AG08396 (cell line): ENCODE measurements around the gene MGAT4B.

ENCODE experiments used
- DNase-seq: peaks from one replicate; pipeline ENCODE4 v3.0.0; 2012; ENCODE audit warnings: low spot score, mixed read lengths

MGAT4B gene

GRCh38 chr5:179805529-179806249 is 977 bp downstream of the MGAT4B start:
- peak; percentile 80 for DNase-seq

- no peak for DNase-seq
These were observed 1.6 kb downstream of the MGAT4B start for GRCh38 chr5:179805070-179805528.

GRCh38 chr5:179804555-179804947 is 2.1 kb downstream of the MGAT4B start:
- no peak for DNase-seq

- no peak for DNase-seq
These were observed 2.8 kb downstream of the MGAT4B start for GRCh38 chr5:179803651-179804554.

GRCh38 chr5:179802950-179803562 is 3.6 kb downstream of the MGAT4B start:
- no peak for DNase-seq

- DNase-seq = no peak
These were observed 4.3 kb downstream of the MGAT4B start for GRCh38 chr5:179802207-179802883.

GRCh38 chr5:179801304-179802206 is 5.1 kb downstream of the MGAT4B start:
- DNase-seq = peak; percentile 66

GRCh38 chr5:179800696-179801201 is 5.9 kb downstream of the MGAT4B start:
- DNase-seq = no peak

- no peak for DNase-seq
These were observed 6.5 kb downstream of the MGAT4B start for GRCh38 chr5:179800071-179800695.

GRCh38 chr5:179799644-179799973 is 7.1 kb downstream of the MGAT4B start:
- no peak for DNase-seq

- no peak for DNase-seq
These were observed 7.7 kb downstream of the MGAT4B start for GRCh38 chr5:179798771-179799643.

- DNase-seq = no peak
These were observed 8.4 kb downstream of the MGAT4B start for GRCh38 chr5:179798144-179798770.

GRCh38 chr5:179797741-179798140 is 8.9 kb downstream of the MGAT4B start:
- no peak for DNase-seq

GRCh38 chr5:179796877-179797608 is 9.6 kb downstream of the MGAT4B start:
- DNase-seq = no peak

- peak; percentile 91 for DNase-seq
These were observed 10.5 kb downstream of the MGAT4B start for GRCh38 chr5:179795863-179796833.

- no peak for DNase-seq
These were observed 11.4 kb downstream of the MGAT4B start for GRCh38 chr5:179795049-179795862.
